Measurements from ENCODE around the gene BCAN.
"Not testable (repeated sequence)": the region's sequence is repeated elsewhere in the genome, so short reads cannot be mapped to it uniquely, and the experiment has no call there.

BCAN gene

GRCh38 chr1:156618853-156619581 lies 22.9 kb upstream of the BCAN start, which contains the start of gene HAPLN2:
Gene HAPLN2 (plus strand): TSS chr1:156619415. CDS start chr1:156623491, 4,076 bp downstream.
- peak in 44 of 56 donors; percentile 14 to 83 (median 56) for DNase-seq

GRCh38 chr1:156619582-156619955 lies 22.3 kb upstream of the BCAN start:
- peak in 2 of 56 donors; percentile 27 to 57 for DNase-seq

GRCh38 chr1:156622581-156623297 lies 19.2 kb upstream of the BCAN start:
- no peak for DNase-seq

GRCh38 chr1:156623946-156624813 lies 17.7 kb upstream of the BCAN start:
- DNase-seq: peak in 27 of 56 donors; percentile 6 to 68 (median 36)

- DNase-seq: peak in 1 of 56 donors; percentile 36
Observed at GRCh38 chr1:156624814-156625435, 17.0 kb upstream of the BCAN start.

GRCh38 chr1:156625436-156626078 lies 16.4 kb upstream of the BCAN start:
- peak in 44 of 56 donors; percentile 22 to 88 (median 50) for DNase-seq

GRCh38 chr1:156626079-156626438 lies 15.9 kb upstream of the BCAN start:
- DNase-seq: no peak

- DNase-seq: peak in 16 of 56 donors; percentile 8 to 57 (median 23)
Observed at GRCh38 chr1:156627313-156627880, 14.5 kb upstream of the BCAN start.

- no peak for DNase-seq
Observed at GRCh38 chr1:156629823-156630449, 12.0 kb upstream of the BCAN start.

GRCh38 chr1:156631152-156631551 lies 10.8 kb upstream of the BCAN start:
- not testable (repeated sequence) for DNase-seq

GRCh38 chr1:156632355-156632754 lies 9.6 kb upstream of the BCAN start:
- no peak for DNase-seq

GRCh38 chr1:156638189-156638985 lies 3.5 kb upstream of the BCAN start:
- peak in 45 of 56 donors; percentile 22 to 78 (median 57) for DNase-seq

GRCh38 chr1:156639601-156640101 lies 2.3 kb upstream of the BCAN start:
- DNase-seq: peak in 1 of 56 donors; percentile 11

GRCh38 chr1:156640842-156641706 lies 843 bp upstream of the BCAN start:
- peak in 49 of 56 donors; percentile 20 to 92 (median 61) for DNase-seq

GRCh38 chr1:156642265-156643048 lies 540 bp downstream of the BCAN start:
- DNase-seq: peak in 4 of 56 donors; percentile 31 to 71 (median 50)

GRCh38 chr1:156643049-156643777 lies 1.3 kb downstream of the BCAN start:
- peak in 2 of 56 donors; percentile 28 to 29 for DNase-seq
